SK-N-SH treated with all-trans-retinoic acid at 6 μM for 48 hours (cell line): ENCODE data around the gene AMH.

Source experiments
- ARNTL ChIP-seq: fragments of 450-650 bp; formaldehyde crosslinking; IDR thresholded peaks from 2 replicates; pipeline ENCODE4 v1.5.0; 2020; ENCODE audit warnings: low read depth, mild to moderate bottlenecking, moderate library complexity, borderline replicate concordance
- CREB5 ChIP-seq: fragments of 250-450 bp; sonication (Bioruptor Pico); IDR thresholded peaks from 2 replicates; pipeline ENCODE4 v1.5.1; 2020; ENCODE audit warnings: low read depth, mild to moderate bottlenecking, moderate library complexity
- OSR1 ChIP-seq: fragments of 250-450 bp; sonication (Bioruptor Pico); IDR thresholded peaks from 2 replicates; pipeline ENCODE4 v1.8.0; 2022; ENCODE audit warnings: moderate library complexity, mild to moderate bottlenecking, inconsistent platforms
- PPARA ChIP-seq: fragments of 250-450 bp; sonication (Bioruptor Pico); IDR thresholded peaks from 2 replicates; pipeline ENCODE4 v1.5.0; 2020; ENCODE audit warnings: mild to moderate bottlenecking, borderline replicate concordance
- RARB ChIP-seq: fragments of 250-450 bp; sonication (Bioruptor Pico); IDR thresholded peaks from 2 replicates; pipeline ENCODE4 v1.8.0; 2021; ENCODE audit warnings: mild to moderate bottlenecking, moderate library complexity
- TSHZ2 ChIP-seq: fragments of 250-450 bp; sonication (Bioruptor Pico); IDR thresholded peaks from 2 replicates; pipeline ENCODE4 v1.5.0; 2020; ENCODE audit warnings: mild to moderate bottlenecking, moderate library complexity
- ZFP3 ChIP-seq: fragments of 250-450 bp; sonication (Bioruptor Pico); IDR thresholded peaks from 2 replicates; pipeline ENCODE4 v1.5.0; 2020; ENCODE audit warnings: mild to moderate bottlenecking, moderate library complexity
- ZNF8 ChIP-seq: fragments of 450-650 bp; formaldehyde crosslinking; IDR thresholded peaks from 2 replicates; pipeline ENCODE4 v1.5.0; 2020; ENCODE audit warnings: mild to moderate bottlenecking, moderate library complexity
- TF ChIP-seq, protein P1 (sequence below): fragments of 250-450 bp; sonication (Bioruptor Pico); IDR thresholded peaks from 2 replicates; pipeline ENCODE4 v1.8.0; 2021; ENCODE audit warnings: low read depth, mild to moderate bottlenecking, moderate library complexity, borderline replicate concordance

GRCh38 chr19:2240881-2241760, 8.0 kb upstream of the AMH start:
- no peak for TF ChIP-seq CREB5
- TF ChIP-seq RARB = no peak
- TF ChIP-seq, protein P1, sequence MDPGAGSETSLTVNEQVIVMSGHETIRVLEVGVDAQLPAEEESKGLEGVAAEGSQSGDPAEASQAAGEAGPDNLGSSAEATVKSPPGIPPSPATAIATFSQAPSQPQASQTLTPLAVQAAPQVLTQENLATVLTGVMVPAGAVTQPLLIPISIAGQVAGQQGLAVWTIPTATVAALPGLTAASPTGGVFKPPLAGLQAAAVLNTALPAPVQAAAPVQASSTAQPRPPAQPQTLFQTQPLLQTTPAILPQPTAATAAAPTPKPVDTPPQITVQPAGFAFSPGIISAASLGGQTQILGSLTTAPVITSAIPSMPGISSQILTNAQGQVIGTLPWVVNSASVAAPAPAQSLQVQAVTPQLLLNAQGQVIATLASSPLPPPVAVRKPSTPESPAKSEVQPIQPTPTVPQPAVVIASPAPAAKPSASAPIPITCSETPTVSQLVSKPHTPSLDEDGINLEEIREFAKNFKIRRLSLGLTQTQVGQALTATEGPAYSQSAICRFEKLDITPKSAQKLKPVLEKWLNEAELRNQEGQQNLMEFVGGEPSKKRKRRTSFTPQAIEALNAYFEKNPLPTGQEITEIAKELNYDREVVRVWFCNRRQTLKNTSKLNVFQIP (CRISPR knock-in tag) = no peak
- TF ChIP-seq ZNF8 (CRISPR knock-in tag) = no peak
- no peak for TF ChIP-seq ARNTL (CRISPR knock-in tag)
- TF ChIP-seq OSR1 (CRISPR knock-in tag) = no peak
- TF ChIP-seq ZFP3 (CRISPR knock-in tag) = no peak
- no peak for TF ChIP-seq TSHZ2 (CRISPR knock-in tag)
- TF ChIP-seq PPARA (CRISPR knock-in tag) = no peak
